ENCODE results near the gene ACAD9.

- TF ChIP-seq CTCF (IDR thresholded peaks at IDR 0.05): no peak
- no peak for TF ChIP-seq POLR2A (IDR thresholded peaks at IDR 0.05)
Observed at GRCh38 chr3:128914966-128915645, 35.7 kb downstream of the ACAD9 start.
